Measurements from ENCODE around the gene EFTUD2.
"Not testable (repeated sequence)": the region's sequence is repeated elsewhere in the genome, so short reads cannot be mapped to it uniquely, and the experiment has no call there.

- TF ChIP-seq CTCF, POLR2A (IDR thresholded peaks at IDR 0.05): not testable (repeated sequence)
These were observed 90.4 kb downstream of the EFTUD2 start for GRCh38 chr17:44808656-44809388.
